ENCODE data around the gene RNF40.

- TF ChIP-seq SMC3 (conservative IDR thresholded peaks at IDR 0.05; ENCODE audit: poor library complexity) (no peak), CTCF (IDR thresholded peaks at IDR 0.05; ENCODE audit: poor library complexity, severe bottlenecking) (no peak), EZH2 (IDR thresholded peaks at IDR 0.05; ENCODE audit: borderline replicate concordance, insufficient read depth, low read length, poor library complexity, severe bottlenecking) (no peak), MXI1 (conservative IDR thresholded peaks at IDR 0.05; ENCODE audit: poor library complexity, severe bottlenecking) (no peak), REST (IDR thresholded peaks at IDR 0.05; ENCODE audit: borderline replicate concordance) (no peak), POLR2AphosphoS5 (IDR thresholded peaks at IDR 0.05) (no peak), EP300 (conservative IDR thresholded peaks at IDR 0.05; ENCODE audit: poor library complexity, severe bottlenecking) (no peak), TAF1 (IDR thresholded peaks at IDR 0.05; ENCODE audit: low read depth) (no peak), RAD21 (conservative IDR thresholded peaks at IDR 0.05) (no peak)
Observed at GRCh38 chr16:30721167-30721566, 41.0 kb upstream of the RNF40 start.
